Activated CD8-positive, alpha-beta T cell treated with anti-CD3 and anti-CD28 coated beads for 36 hours (primary cell): Measurements from ENCODE around the gene TFCP2L1. TPM values are rescaled to one million over a fixed set of nuclear protein-coding genes. Genes with fewer than 3 reads are reported as not detected.

Source experiments
- ATAC-seq: fragments of 200-7000 bp; cut with Tn5 transposase; one replicate; pipeline ENCODE4 v1.10.0; 2021; ENCODE audit warnings: mild to moderate bottlenecking, moderate library complexity
- CTCF ChIA-PET: fragments of 350-600 bp; sonication (Branson Sonifier 250); formaldehyde crosslinking; loops from one replicate; lab custom pipeline; 2021; ENCODE audit warnings: antibody characterized with exemption; lab: Charles Lee
- POLR2A ChIA-PET: fragments of 350-600 bp; sonication (Branson Sonifier 250); formaldehyde crosslinking; loops from one replicate; lab custom pipeline; 2021; ENCODE audit warnings: antibody characterized with exemption; lab: Charles Lee
- DNase-seq: peaks from one replicate; pipeline ENCODE4 v3.0.0-alpha.2; 2020
- H3K27ac Mint-ChIP-seq: one replicate; pipeline ENCODE4 v1.8.0; 2021; ENCODE audit warnings: mild to moderate bottlenecking, mixed read lengths
- H3K27me3 Mint-ChIP-seq: one replicate; pipeline ENCODE4 v1.8.0; 2021; ENCODE audit warnings: mixed read lengths
- H3K36me3 Mint-ChIP-seq: one replicate; pipeline ENCODE4 v1.8.0; 2021; ENCODE audit warnings: low read depth, mixed read lengths
- H3K4me1 Mint-ChIP-seq: one replicate; pipeline ENCODE4 v1.8.0; 2021; ENCODE audit warnings: low read depth, mixed read lengths
- H3K4me3 Mint-ChIP-seq: one replicate; pipeline ENCODE4 v1.8.0; 2021; ENCODE audit warnings: mild to moderate bottlenecking, moderate library complexity, mixed read lengths
- H3K9me3 Mint-ChIP-seq: one replicate; pipeline ENCODE4 v1.8.0; 2021; ENCODE audit warnings: mixed read lengths
- intact Hi-C: fragments of 100-400 bp; cut with micrococcal nuclease; formaldehyde crosslinking; loops from one replicate; pipeline ENCODE4 v1.10.0; 2022
- total RNA-seq, 2 experiments: library from RNA; stranded (reverse); gene quantifications; one replicate each; pipeline ENCODE4 v1.2.3, GENCODE V29; 2021
- TF ChIP-seq, protein P1 (sequence below): fragments of 200-600 bp; IDR thresholded peaks from one replicate; pipeline ENCODE4 v1.8.0; 2022; ENCODE audit warnings: antibody characterized with exemption, mild to moderate bottlenecking

The TFCP2L1 gene
- total RNA-seq, 2 experiments from 2014 or later: 0.04 TPM; not detected in 1

- intact Hi-C loops: no loop called here
- ATAC-seq: no peak
- H3K9me3 Mint-ChIP-seq: no peaks in the 10 kb centered on the region
- POLR2A ChIA-PET: no interaction called here
- H3K27me3 Mint-ChIP-seq: peaks cover 7% of the 10 kb centered on the region
- H3K4me3 Mint-ChIP-seq: no peak overlapping the region
- H3K27ac Mint-ChIP-seq: no peak overlapping the region
- CTCF ChIA-PET: no interaction called here
- TF ChIP-seq, protein P1, sequence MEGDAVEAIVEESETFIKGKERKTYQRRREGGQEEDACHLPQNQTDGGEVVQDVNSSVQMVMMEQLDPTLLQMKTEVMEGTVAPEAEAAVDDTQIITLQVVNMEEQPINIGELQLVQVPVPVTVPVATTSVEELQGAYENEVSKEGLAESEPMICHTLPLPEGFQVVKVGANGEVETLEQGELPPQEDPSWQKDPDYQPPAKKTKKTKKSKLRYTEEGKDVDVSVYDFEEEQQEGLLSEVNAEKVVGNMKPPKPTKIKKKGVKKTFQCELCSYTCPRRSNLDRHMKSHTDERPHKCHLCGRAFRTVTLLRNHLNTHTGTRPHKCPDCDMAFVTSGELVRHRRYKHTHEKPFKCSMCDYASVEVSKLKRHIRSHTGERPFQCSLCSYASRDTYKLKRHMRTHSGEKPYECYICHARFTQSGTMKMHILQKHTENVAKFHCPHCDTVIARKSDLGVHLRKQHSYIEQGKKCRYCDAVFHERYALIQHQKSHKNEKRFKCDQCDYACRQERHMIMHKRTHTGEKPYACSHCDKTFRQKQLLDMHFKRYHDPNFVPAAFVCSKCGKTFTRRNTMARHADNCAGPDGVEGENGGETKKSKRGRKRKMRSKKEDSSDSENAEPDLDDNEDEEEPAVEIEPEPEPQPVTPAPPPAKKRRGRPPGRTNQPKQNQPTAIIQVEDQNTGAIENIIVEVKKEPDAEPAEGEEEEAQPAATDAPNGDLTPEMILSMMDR: no peak
- H3K4me1 Mint-ChIP-seq: no peaks in the 10 kb centered on the region
- H3K36me3 Mint-ChIP-seq: no peaks in the 10 kb centered on the region
- no peak for DNase-seq
Observed at GRCh38 chr2:121256720-121257479, 28.1 kb downstream of the TFCP2L1 start.

DNA sequence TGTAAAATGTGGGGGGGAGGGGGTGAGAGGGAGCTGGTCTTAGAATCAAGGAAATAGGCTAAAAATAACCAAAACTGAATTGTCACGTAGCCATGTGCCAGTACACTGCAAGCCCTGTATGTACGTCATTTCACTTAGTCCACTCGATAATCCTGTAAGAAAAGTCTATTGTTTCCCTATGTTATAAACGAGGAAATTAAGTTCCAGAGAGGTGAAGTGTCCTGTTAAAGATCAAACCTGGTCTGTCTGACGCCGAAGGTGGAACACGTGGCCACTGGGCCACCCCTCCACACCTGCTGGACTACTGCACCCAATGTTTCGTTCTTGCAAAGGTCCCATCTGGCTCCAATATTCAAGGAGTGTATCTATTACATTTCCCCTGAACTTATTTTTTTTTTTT is 29.6 kb downstream of the TFCP2L1 start:
- ATAC-seq (no peak), DNase-seq (no peak)
- Mint-ChIP-seq H3K4me3 (no peak overlapping the region), H3K27me3 (peaks cover 9% of the 10 kb centered on the region), H3K4me1 (no peaks in the 10 kb centered on the region), H3K36me3 (no peaks in the 10 kb centered on the region), H3K9me3 (no peaks in the 10 kb centered on the region), H3K27ac (no peak overlapping the region)
- ChIA-PET POLR2A (no interaction called here), CTCF (no interaction called here)
- intact Hi-C loops: no loop called here
- TF ChIP-seq, protein P1: no peak

DNA sequence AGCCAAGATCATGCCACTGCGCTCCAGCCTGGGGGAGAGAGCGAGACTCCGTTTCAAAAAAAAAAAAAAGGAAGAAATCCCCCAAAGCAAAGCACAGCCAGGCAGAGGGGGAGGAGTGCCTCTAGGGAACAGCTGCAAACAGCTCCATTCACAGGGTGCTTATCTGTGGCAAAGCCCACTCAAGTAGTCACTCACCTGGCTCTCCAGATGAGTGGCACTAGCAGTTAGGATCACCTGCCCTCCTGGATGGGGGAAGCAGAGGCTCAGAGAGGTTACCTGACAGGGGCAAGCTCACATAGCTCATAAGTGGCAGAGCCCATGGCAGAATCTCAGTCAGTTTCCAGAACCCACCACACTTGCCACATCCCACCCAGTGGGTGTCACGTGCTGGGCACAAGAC is 30.3 kb downstream of the TFCP2L1 start:
- H3K36me3 Mint-ChIP-seq: no peaks in the 10 kb centered on the region
- ATAC-seq (no peak), DNase-seq (no peak)
- H3K27ac Mint-ChIP-seq: no peak overlapping the region
- H3K4me1 Mint-ChIP-seq: no peaks in the 10 kb centered on the region
- H3K9me3 Mint-ChIP-seq: no peaks in the 10 kb centered on the region
- ChIA-PET CTCF (no interaction called here), POLR2A (no interaction called here)
- TF ChIP-seq, protein P1: no peak
- no peak overlapping the region for H3K4me3 Mint-ChIP-seq
- intact Hi-C loops: no loop called here
- H3K27me3 Mint-ChIP-seq: peaks cover 9% of the 10 kb centered on the region

DNA sequence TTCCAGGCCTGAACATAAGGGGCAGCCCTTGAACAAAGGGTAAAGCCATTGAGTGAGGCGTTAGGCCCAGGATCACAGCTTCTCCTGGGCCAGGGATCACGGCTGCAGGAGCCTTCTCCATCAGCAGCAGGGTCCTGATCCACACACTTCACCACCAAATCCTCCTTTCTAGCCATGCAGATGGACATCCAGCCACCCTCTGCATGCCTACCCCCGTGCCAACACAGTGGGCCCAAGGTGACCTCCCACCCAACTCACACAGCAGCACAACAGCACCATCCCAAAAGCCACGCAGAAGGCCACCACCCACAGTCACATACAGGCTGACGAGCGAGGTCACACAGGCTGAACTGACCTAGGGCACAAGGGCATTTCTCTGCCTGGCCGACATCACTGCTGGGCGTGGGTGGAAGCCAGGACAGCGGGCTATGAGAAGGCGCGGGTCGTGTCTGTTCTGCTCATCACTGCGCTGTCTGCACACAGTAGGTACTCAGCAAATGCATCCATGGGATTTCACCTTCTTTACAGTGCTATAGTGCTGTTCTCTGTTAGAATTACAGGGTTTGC is 31.2 kb downstream of the TFCP2L1 start:
- Mint-ChIP-seq H3K27me3 (peaks cover 9% of the 10 kb centered on the region), H3K4me3 (no peak overlapping the region), H3K4me1 (no peaks in the 10 kb centered on the region), H3K27ac (no peak overlapping the region), H3K9me3 (no peaks in the 10 kb centered on the region), H3K36me3 (no peaks in the 10 kb centered on the region)
- ChIA-PET POLR2A (no interaction called here), CTCF (no interaction called here)
- ATAC-seq: no peak
- intact Hi-C loops: no loop called here
- TF ChIP-seq, protein P1: no peak
- no peak for DNase-seq

- no peaks in the 10 kb centered on the region for H3K36me3 Mint-ChIP-seq
- CTCF ChIA-PET: no interaction called here
Observed at GRCh38 chr2:121253021-121253673, 31.9 kb downstream of the TFCP2L1 start.

More at GRCh38 chr2:121253021-121253673, 31.9 kb downstream of the TFCP2L1 start:
- POLR2A ChIA-PET: no interaction called here
- intact Hi-C loops: no loop called here
- no peaks in the 10 kb centered on the region for H3K9me3 Mint-ChIP-seq
- H3K4me3 Mint-ChIP-seq: no peak overlapping the region
- peaks cover 7% of the 10 kb centered on the region for H3K27me3 Mint-ChIP-seq
- ATAC-seq: no peak
- H3K27ac Mint-ChIP-seq: no peak overlapping the region
- DNase-seq: no peak
- no peaks in the 10 kb centered on the region for H3K4me1 Mint-ChIP-seq
- TF ChIP-seq, protein P1: no peak
